Measurements from ENCODE around the gene MAD1L1.

GRCh38 chr7:2131800-2132199, 100.9 kb downstream of the MAD1L1 start:
- TF ChIP-seq EZH2 (IDR thresholded peaks at IDR 0.05) (no peak), ZNF274 (IDR thresholded peaks at IDR 0.05; ENCODE audit: low read depth, low read length) (no peak), POLR2AphosphoS5 (IDR thresholded peaks at IDR 0.05; ENCODE audit: low read depth, low read length) (no peak), POLR2A (IDR thresholded peaks at IDR 0.05; ENCODE audit: borderline replicate concordance, extremely low read depth, insufficient read depth, insufficient read length) (no peak), CTCF (IDR thresholded peaks at IDR 0.05 in 2 of 3, conservative IDR thresholded peaks at IDR 0.05 in 1 of 3; ENCODE audit: borderline replicate concordance in 1 of 3, insufficient read depth in 1 of 3, low read depth in 2 of 3, low read length in 2 of 3) (no peak), ATF3 (IDR thresholded peaks at IDR 0.05) (no peak), SIN3A (IDR thresholded peaks at IDR 0.05; ENCODE audit: low read depth) (no peak)
